Duodenal mucosa (tissue), 2 donors: Measurements from ENCODE around the gene UBE2QL1.

Experiments
- H3K27ac ChIP-seq: one replicate; pipeline ENCODE4 v1.7.0; 2013; ENCODE audit warnings: low read depth, low read length
- H3K27me3 ChIP-seq, 2 donors: one replicate each; pipeline ENCODE4 v1.7.0; 2013; ENCODE audit warnings: low read length in 2 of 2, control low read depth in 1 of 2; ENCODE audit not compliant: insufficient read depth in 2 of 2, control insufficient read depth in 1 of 2
- H3K36me3 ChIP-seq, 2 donors: one replicate each; pipeline ENCODE4 v1.7.0; 2013; ENCODE audit warnings: low read length in 2 of 2, control low read depth in 1 of 2; ENCODE audit not compliant: insufficient read depth in 2 of 2, control insufficient read depth in 1 of 2
- H3K4me1 ChIP-seq, 2 donors: one replicate each; pipeline ENCODE4 v1.7.0; 2013; ENCODE audit warnings: low read length in 2 of 2, control low read depth in 1 of 2; ENCODE audit not compliant: insufficient read depth in 2 of 2, control insufficient read depth in 1 of 2
- H3K4me3 ChIP-seq, 2 donors: one replicate each; pipeline ENCODE4 v1.7.0; 2013; ENCODE audit warnings: low read length in 2 of 2, low read depth in 1 of 2
- H3K9ac ChIP-seq, 2 donors: one replicate each; pipeline ENCODE4 v1.7.0; 2013; ENCODE audit warnings: low read length in 2 of 2, low read depth in 1 of 2
- H3K9me3 ChIP-seq, 2 donors: one replicate each; pipeline ENCODE4 v1.7.0; 2013; ENCODE audit warnings: low read length in 2 of 2, control low read depth in 1 of 2; ENCODE audit not compliant: control insufficient read depth in 1 of 2

The UBE2QL1 gene

DNA sequence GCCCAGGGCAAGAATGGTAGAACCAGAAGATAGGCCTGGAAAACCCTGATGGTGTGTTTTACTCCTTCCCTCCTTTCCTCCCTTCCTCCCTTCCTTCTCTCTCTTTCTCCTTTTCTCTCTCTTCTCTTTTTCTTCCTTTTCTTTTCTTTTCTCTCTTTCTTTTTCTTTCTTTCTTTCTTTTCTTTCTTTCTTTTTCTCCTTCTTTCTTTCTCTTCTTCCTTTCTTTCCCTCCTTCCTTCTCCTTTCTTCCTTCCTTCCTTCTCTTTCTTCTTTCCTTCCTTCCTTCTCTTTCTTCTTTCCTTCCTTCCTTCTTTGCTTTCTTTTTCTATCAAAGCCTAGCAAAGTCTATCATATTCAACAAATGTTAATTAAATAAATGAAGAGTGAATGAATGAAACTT, 24.0 kb upstream of the UBE2QL1 start:
- Histone ChIP-seq H3K9ac (no peak overlapping the region), H3K4me3 (no peak overlapping the region), H3K27ac (no peak overlapping the region), H3K9me3 (no peaks in the 10 kb centered on the region), H3K27me3 (peaks cover 3 to 13% of the 10 kb centered on the region in 2 donors), H3K4me1 (no peaks in the 10 kb centered on the region), H3K36me3 (no peaks in the 10 kb centered on the region)

- Histone ChIP-seq H3K9ac (no peak overlapping the region), H3K27ac (no peak overlapping the region), H3K27me3 (peaks cover 3 to 6% of the 10 kb centered on the region in 2 donors), H3K4me1 (no peaks in the 10 kb centered on the region), H3K36me3 (no peaks in the 10 kb centered on the region), H3K4me3 (no peak overlapping the region), H3K9me3 (no peaks in the 10 kb centered on the region)
Observed at GRCh38 chr5:6427694-6428093, 21.0 kb upstream of the UBE2QL1 start.

DNA sequence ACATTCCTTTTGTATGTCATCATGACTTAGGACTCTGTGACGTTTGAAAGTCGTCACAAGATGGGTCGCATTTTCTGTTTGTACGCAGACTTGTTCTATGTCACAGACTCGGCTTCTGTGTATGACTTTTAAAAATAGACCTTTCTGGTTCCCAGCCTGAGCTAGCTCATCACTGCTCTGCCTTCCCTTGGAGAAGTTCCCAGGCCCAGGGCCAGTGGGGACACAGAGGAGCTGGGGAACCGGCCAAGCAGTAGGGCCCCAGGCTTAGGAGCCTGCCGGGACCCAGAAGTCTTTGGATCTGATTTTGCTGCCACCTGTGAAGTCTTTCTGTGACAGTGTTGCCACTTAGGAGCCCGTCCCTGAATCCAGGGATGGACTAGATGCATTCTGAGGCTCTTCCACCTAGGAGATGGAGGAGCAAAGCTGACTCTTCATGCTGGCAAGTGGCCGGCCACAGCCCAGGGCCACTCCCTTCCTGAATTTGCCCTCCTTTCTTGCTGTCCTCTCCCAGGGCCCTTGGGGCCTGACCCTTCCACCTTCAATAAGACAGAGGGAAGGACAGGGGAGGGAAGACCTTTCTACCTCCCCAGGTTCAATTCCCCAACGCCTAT, 18.1 kb upstream of the UBE2QL1 start:
- Histone ChIP-seq H3K9ac (no peak overlapping the region), H3K4me1 (no peaks in the 10 kb centered on the region), H3K27me3 (peaks cover 3 to 4% of the 10 kb centered on the region in 2 donors), H3K27ac (no peak overlapping the region), H3K9me3 (no peaks in the 10 kb centered on the region), H3K36me3 (no peaks in the 10 kb centered on the region), H3K4me3 (no peak overlapping the region)

DNA sequence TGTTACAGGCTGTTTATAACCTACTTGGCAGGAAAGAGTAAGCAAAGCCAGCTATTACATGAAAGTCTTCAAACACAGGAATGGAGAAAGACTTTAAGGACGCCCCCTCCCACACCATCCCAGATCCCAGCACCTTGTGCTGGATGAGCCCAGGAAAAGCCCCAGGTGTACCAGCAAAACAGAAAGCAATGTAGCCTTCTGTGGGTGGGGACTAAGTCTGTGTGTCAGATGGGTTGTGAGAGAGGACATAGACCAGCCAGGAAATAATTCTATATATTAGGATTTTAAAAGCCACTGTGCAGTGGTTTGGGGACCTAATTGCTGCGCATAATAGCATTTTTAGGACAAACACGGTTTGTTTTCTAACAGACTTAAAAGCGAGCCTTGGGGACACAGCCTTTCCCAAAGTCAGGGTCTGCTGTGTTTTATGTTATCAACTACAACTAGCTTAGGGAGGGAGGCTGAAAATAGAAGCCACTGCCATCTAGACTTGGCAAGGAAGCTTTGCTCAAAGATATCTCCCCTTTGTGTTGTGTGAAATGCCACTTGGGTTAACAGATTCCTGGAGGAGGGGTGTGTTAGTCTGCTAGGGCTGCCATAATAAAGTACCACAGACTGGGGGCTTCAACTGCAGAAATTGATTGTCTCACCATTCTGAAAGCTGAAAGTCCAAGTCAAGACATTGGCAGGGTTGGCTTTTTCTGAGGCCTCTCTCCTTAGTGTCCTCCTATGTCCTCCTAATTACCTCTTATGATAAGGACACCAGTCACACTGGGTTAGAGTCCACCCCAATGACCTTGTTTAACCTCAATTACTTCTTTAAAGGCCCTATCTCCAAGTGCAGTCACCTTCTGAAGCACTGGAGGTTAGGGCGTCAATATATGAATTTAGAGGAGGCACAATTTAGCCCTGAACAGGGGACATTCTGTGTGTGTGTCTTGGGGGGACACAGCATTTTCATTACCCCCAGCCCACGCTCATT, 17.2 kb upstream of the UBE2QL1 start:
- H3K9me3 ChIP-seq = no peaks in the 10 kb centered on the region
- no peak overlapping the region for H3K27ac ChIP-seq
- H3K9ac ChIP-seq = no peak overlapping the region
- no peak overlapping the region for H3K4me3 ChIP-seq
- no peaks in the 10 kb centered on the region for H3K36me3 ChIP-seq
- H3K27me3 ChIP-seq = peaks cover 3 to 4% of the 10 kb centered on the region in 2 donors
- no peaks in the 10 kb centered on the region for H3K4me1 ChIP-seq

DNA sequence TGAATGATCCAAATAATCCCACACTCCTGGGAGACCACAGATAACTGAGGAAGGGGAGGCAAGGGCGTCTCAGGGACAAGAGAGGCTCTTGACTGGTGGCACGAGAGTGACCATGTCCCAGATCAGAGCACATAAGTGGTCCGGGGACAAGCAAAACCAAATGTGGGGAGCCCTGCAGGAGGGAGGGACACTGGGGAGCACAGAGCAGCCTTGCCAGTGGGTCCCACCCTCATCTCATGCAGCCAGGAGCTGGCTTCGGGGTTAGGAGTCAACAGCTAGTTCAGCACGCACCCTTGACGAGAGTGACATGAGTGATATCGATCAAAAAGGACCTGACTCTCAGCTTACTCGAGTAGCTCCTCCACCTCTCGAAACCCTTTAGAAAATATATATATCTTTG, 16.5 kb upstream of the UBE2QL1 start:
- no peaks in the 10 kb centered on the region for H3K36me3 ChIP-seq
- no peak overlapping the region for H3K9ac ChIP-seq
- no peaks in the 10 kb centered on the region for H3K4me1 ChIP-seq
- H3K9me3 ChIP-seq = no peaks in the 10 kb centered on the region
- H3K27me3 ChIP-seq = peaks cover 3 to 4% of the 10 kb centered on the region in 2 donors
- no peak overlapping the region for H3K4me3 ChIP-seq
- no peak overlapping the region for H3K27ac ChIP-seq

DNA sequence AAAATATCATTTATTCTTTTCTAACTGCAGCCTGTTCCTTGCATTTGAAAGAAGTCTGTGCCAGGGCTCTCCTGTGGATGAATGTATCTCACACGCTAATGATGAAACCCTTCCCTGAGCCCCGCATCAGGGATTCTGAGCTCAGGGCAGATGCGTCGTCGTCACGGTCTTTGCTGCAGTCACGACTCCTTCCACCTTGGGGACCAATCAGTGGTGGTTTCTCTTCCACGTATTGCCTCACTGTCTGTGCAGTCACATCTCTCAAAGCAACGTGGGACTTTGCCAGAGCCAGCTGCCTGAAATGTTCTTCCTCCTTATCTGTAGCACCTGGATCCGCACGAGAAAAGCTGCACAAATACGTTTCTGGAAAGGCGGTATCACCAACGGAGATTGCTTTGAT, 13.9 kb upstream of the UBE2QL1 start:
- Histone ChIP-seq H3K27ac (no peak overlapping the region), H3K4me1 (no peaks in the 10 kb centered on the region), H3K9me3 (no peaks in the 10 kb centered on the region), H3K4me3 (no peak overlapping the region), H3K9ac (no peak overlapping the region), H3K27me3 (peaks cover 0 to 4% of the 10 kb centered on the region in 2 donors), H3K36me3 (no peaks in the 10 kb centered on the region)

GRCh38 chr5:6435356-6435755, 13.3 kb upstream of the UBE2QL1 start:
- H3K9me3 ChIP-seq = no peaks in the 10 kb centered on the region
- H3K9ac ChIP-seq = no peak overlapping the region
- H3K4me1 ChIP-seq = no peaks in the 10 kb centered on the region
- no peak overlapping the region for H3K4me3 ChIP-seq
- no peak overlapping the region for H3K27ac ChIP-seq
- peaks cover 0 to 4% of the 10 kb centered on the region in 2 donors for H3K27me3 ChIP-seq
- no peaks in the 10 kb centered on the region for H3K36me3 ChIP-seq

DNA sequence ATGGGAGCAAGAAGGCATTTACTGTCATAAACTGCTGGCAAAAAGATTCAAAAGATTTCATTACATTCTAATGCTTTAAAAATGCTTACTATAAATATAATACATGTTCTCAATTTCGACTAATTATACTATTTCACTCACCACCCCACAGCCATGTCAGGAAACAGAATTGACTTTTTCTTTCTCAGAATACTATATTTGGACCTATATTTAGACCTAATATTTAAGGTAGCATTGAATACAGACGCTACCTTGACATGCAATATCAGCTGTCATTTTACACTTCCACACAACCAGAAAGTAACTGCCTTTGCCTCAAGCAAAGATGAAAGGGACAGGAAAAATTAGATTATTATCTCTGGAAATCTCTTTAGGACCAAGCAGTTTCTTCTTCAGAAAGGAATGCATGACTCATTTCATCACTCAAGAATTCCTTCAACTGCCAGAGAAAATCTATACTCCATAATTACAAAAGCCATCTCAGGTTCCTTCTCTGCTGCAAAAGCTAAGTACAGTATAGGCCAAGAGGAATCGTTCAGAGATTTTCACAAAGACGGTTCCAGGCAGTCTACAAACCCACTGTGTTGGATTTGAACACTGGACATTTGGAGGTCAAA, 11.8 kb upstream of the UBE2QL1 start:
- H3K4me1 ChIP-seq = no peaks in the 10 kb centered on the region
- no peak overlapping the region for H3K4me3 ChIP-seq
- no peak overlapping the region for H3K9ac ChIP-seq
- H3K9me3 ChIP-seq = no peaks in the 10 kb centered on the region
- no peaks in the 10 kb centered on the region for H3K36me3 ChIP-seq
- H3K27ac ChIP-seq = no peak overlapping the region
- H3K27me3 ChIP-seq = peaks cover 0 to 4% of the 10 kb centered on the region in 2 donors

DNA sequence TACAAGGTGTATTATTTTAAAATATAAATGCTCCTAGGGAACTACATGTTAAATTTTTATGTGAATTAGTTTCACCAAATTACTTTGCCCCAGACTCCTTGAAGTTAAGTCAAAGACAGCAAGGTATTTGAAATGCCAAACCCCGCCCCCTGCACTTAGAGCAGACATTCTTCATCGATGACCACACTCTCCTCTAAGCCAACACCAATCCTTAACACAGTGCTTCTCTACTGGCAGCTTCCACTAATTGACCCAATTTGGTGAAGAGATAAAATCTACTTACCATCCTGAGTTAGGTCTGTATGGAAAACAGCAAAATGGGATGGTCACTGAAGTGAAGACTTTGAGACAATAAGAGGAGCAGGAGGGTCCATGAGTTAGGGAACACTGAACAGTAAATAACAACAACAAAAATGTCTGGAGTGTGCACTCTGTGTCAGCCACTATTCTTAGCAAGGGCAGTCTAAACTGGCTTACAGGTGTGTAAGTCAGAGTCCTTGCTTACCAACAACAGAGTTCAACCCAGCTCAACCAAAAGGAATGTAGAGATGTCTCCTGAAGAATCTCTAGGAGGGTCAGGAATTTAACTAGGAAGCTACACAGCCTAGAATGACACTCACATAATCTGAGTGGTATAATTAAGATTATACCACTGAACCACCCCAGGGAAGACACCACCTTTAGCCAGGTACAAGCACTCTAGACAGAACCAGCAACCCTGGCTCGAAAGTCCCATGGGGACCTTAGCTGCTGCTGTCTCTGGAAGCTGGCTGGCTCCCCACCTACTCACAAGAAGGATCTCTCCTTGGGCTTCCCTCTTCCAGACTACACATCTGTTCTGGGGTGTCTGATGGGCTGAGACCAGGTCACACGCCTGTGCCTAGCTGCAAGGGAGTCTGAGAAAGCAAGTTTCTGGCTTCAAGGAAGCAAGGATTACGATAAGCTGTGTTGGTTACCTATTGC, 8.8 kb upstream of the UBE2QL1 start:
- no peaks in the 10 kb centered on the region for H3K36me3 ChIP-seq
- no peak overlapping the region for H3K27ac ChIP-seq
- no peak overlapping the region for H3K9ac ChIP-seq
- no peak overlapping the region for H3K4me3 ChIP-seq
- H3K9me3 ChIP-seq = no peaks in the 10 kb centered on the region
- H3K27me3 ChIP-seq = no peaks in the 10 kb centered on the region
- no peaks in the 10 kb centered on the region for H3K4me1 ChIP-seq
